GM12892 (cell line): ENCODE measurements around the gene ALPG.

Experiments used
- POLR2A ChIP-seq: IDR thresholded peaks from 2 replicates; pipeline ENCODE4 v1.6.1; 2011; ENCODE audit warnings: low read depth, low read length, control low read depth
- POLR2AphosphoS5 ChIP-seq: IDR thresholded peaks from 2 replicates; pipeline ENCODE4 v1.6.1; 2011; ENCODE audit warnings: low read depth, low read length, control low read depth

- no peak for TF ChIP-seq POLR2A
- TF ChIP-seq POLR2AphosphoS5, result no peak
Observed at GRCh38 chr2:232441147-232441651, 34.6 kb downstream of the ALPG start.
